ENCODE results near the gene GRIK5.
"Not testable (repeated sequence)": the region's sequence is repeated elsewhere in the genome, so short reads cannot be mapped to it uniquely, and the experiment has no call there.

- not testable (repeated sequence) for TF ChIP-seq CTCF (conservative IDR thresholded peaks at IDR 0.05 in 1 of 2, IDR thresholded peaks at IDR 0.05 in 1 of 2; ENCODE audit: extremely low read depth in 1 of 2, insufficient read depth in 1 of 2, low read depth in 1 of 2, low read length in 2 of 2); EZH2 (IDR thresholded peaks at IDR 0.05; ENCODE audit: borderline replicate concordance, low read length)
Measured at GRCh38 chr19:42040491-42040890, 29.5 kb downstream of the GRIK5 start.
